SK-N-SH (cell line): Measurements from ENCODE around the gene OR2AJ1.

Experiments used
- CTCF ChIP-seq: fragments of 200-600 bp; sonication (generic); IDR thresholded peaks from 2 replicates; pipeline ENCODE4 v1.6.1; 2017; ENCODE audit warnings: antibody characterized with exemption, mild to moderate bottlenecking, moderate library complexity
- EP300 ChIP-seq, 2 experiments: IDR thresholded peaks; 2 replicates each; pipeline versions ENCODE4 v1.4.0 to v1.6.1; 2012; ENCODE audit warnings: borderline replicate concordance in 1 of 2, low read depth in 1 of 2, low read length in 1 of 2
- NFIC ChIP-seq: IDR thresholded peaks from 2 replicates; pipeline ENCODE4 v1.4.0; 2012; ENCODE audit warnings: borderline replicate concordance
- POLR2AphosphoS5 ChIP-seq: IDR thresholded peaks from 2 replicates; pipeline ENCODE4 v1.6.1; 2012; ENCODE audit warnings: low read depth, low read length
- RCOR1 ChIP-seq: fragments of 150-350 bp; IDR thresholded peaks from 2 replicates; pipeline ENCODE4 v1.6.1; 2017; ENCODE audit warnings: antibody characterized with exemption, low read length
- REST ChIP-seq: IDR thresholded peaks from 2 replicates; pipeline ENCODE4 v1.6.1; 2012; ENCODE audit warnings: mild to moderate bottlenecking, low read depth, low read length, moderate library complexity
- TAF1 ChIP-seq: IDR thresholded peaks from 2 replicates; pipeline ENCODE4 v1.6.1; 2012; ENCODE audit warnings: low read depth, mild to moderate bottlenecking, low read length, moderate library complexity, borderline replicate concordance

- TF ChIP-seq CTCF (no peak), RCOR1 (no peak), REST (no peak), POLR2AphosphoS5 (no peak), EP300 (IDR thresholded peaks at IDR 0.05; ENCODE audit: borderline replicate concordance in 1 of 2, low read depth in 1 of 2, low read length in 1 of 2) (no peak), NFIC (no peak), TAF1 (no peak)
Measured at GRCh38 chr1:247919952-247920351, 4.7 kb upstream of the OR2AJ1 start, which contains the start of gene OR2T8.
